Stimulated activated CD8-positive, alpha-beta memory T cell treated with anti-CD3 and anti-CD28 coated beads, Interleukin-15, amount 100 ng/mL, for 24 hours (primary cell): ENCODE results near the gene PHF21A.
"Not testable (repeated sequence)": the region's sequence is repeated elsewhere in the genome, so short reads cannot be mapped to it uniquely, and the experiment has no call there.

Source experiments
- DNase-seq: peaks from one replicate; pipeline ENCODE4 v3.0.0-alpha.2; 2020; ENCODE audit warnings: low read depth

PHF21A gene

DNA sequence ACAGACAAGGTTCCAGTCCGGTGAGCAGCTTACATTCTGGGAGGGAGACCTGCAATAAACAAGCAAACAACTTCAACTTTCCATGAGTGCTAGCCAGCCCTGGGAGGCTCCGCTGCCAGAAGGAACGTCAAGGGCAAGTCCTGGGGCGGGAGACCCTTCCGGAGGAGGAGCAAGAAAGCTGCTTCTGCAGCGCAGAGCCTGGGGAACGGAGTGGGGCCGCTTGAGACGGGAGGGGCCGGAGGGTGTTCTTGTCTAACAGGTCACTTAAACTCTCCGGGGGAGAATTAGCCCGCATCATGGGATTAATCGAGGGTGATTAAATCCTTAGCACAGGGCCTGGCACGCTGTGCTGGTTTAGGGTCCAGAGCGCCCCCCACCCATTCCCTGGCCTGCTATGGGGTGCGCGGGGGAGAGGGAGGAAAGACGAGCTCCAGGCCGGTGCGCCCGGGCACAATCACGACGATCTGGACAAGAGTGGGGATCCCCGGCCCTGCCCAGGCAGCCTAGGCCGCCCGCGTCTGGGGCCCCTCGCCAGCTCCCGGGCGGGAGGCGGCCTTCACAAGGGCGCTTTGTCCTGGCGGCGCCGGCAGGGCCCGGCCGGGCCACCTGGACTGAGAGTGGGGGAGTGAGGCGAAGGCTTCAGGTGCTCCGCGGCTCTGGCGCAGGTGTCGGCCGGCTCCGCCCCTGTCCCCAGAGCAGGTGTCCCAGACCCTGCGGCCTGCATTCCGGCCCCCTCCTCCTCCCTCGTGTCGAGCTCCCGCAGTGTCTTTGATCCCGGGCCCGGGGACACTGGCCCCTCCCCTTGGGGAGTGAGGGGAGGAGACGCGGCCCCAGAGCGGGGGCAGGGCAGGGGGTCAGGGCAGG lies 199.5 kb downstream of the PHF21A start:
- DNase-seq = no peak

DNA sequence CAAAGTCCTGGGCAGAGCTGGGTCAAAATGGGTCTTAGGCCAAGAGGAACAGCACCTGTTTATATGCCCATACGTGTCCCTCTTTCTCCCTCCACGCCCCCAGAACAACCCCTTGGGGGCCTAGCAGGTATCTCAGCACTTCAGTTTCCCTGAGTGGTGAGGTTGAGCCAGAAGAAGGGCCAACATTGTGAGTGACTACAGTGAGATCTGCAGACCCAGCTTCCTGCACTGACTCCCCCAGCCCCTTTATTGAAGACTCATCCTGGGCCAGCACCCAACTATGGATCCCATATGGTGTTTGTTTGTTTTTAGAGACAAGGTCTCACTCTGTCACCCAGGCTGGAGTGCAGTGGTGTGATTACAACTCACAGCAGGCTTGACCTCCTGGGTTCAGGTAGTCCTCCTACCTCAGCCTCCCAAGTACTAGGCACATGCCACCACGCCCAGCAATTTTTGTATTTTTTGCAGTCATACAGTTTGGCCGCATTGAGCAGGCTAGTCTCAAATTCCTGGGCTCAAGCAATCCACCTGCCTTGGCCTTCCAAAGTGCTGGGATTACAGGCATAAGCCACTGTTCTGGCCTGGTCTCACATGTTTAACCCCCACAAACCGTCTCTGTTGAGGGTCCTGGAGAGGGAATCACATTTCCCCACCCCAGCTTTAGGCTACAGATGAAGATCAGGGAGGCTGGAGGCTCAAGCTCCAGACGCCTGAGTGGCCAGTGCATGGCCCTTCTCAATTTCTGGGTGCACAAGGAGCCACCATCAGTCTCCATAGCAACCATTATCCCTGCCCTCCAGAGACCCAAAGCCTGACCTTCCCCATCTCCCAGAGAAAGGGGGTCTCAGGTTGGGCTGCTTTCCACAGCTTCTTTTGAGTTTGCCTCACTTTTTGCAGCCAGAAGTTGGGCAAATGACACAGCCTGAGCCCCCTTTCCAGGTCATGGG lies 200.4 kb downstream of the PHF21A start:
- no peak for DNase-seq

DNA sequence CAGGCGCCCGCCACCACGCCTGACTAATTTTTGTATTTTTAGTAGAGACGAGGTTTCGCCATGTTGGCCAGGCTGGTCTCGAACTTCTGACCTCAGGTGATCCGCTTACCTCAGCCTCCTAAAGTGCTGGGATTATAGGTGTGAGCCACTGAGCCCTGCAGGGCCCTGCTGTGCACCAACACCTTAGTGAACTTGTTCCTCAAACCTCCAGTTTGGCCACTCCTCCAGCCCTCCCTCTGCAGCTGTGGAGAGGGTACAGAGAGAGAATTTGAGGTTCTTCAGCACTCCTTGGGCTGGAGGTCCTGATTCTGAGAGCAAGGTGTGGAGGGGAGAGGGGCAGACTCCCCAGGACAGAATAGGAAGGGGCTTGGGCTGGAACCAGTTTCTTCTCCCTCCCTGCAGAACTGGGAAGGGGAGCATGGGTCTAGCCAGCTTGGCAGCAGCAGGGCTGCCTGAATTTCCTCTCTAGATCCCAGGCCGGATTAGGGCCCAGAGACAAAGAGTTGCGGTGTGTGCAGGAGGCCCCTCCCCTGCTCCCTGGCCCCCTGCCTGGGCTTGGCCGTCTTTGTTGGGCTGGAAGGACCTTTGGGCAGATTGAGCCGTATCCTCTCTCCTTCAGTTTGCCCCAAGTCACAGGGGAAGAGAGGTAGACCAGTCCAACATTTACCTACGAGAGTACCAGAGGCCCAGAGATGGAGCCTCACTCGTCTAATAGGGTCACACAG lies 201.3 kb downstream of the PHF21A start:
- DNase-seq = no peak

DNA sequence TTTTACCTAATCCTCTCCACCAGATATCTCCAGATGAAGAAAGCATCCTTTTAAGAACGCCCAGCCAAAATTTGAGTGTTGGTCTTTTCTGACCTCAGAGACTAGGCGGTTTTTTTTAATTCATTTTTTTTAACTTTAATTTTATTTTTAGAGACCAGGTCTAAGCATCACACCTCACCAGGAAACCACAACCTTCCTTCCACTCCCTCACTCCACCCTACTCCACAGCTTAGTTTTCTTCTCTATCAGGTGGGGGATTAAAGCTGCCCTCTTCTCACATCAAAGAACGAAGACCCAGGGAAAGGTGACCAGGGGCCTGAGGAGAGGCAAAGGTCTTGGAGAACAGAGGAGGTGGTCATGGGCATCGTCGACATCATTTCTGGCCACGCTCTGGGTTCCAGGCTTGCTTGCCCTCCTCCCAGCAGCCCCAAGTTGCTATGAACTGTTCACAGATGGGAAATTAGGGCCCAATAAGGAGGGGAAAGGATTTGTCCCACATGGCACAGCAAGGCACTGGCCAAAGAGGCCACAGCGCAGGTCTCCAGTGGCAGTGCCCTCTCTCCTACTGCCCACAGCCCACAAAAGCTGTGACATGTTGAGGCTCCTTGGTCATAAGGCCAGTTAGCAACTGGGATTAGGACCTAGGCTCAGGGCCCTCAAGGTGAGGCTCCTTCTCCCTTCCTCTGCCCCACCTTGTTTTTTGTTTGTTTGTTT lies 202.1 kb downstream of the PHF21A start:
- no peak for DNase-seq

DNA sequence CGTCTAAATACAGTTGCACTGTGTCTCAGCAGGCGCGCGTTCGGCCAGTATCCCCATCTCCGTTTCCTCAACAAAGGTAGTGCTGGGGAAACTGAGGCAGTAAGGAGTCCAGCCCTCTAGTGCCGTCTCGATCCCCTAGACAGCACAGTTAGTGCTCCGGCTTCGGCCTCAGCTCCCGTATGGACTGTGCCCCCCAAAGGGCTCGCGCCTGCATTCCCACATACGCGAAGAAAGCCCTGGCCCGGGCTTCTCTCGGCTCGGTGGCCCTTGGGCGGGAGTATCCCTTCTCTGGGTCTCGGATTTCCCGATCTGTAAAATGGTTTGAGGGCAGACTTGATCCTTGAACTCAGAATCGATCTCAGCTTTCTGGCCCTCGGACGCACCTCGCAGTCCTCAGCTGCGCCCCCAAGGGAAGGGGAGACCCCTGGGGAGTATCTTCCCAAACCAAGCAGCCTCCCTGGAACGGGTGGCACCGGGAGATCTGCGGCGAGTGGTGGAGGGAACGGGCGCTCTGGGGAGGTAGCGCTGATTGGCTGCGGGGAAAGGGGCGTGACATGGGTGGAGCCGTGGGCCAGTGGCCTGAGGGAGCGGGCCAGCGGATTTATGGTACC lies 202.8 kb downstream of the PHF21A start:
- DNase-seq = no peak

DNA sequence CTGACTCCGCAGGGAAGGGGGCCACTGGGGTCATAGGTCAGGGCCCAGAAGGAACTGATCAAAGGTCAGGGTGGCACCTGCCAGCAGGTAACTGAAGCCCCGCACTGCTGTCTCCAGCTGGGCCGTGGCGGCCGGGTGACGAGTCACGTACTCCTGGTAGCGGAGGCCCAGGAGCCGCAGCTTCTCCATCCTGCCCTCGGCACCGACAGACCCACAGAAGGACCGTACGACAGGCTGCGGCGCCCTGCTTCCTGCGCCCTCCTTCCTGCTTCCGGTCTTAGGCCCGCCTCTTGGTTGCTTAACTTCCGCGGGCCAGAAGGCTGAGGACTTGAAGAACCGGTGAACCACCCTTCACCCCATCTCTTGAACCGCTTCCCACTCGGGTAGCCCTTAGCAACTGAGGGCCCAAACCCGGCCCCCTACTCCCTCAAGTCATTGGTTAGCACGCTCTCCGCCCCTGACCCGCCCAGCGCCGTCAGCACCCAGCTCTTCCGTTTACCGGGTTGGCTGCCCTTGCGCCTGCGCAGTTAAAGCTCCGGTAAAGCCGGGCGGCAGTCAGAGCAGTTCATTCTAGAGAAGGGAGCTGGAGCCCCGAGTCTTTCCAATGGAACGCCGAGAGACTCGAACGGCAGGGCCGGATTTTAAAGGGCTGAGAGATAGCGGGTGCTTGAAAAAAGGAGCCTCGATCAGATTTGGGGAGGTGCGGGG lies 203.5 kb downstream of the PHF21A start, which contains the start of gene PEX16:
Gene PEX16 (minus strand): TSS at position 255 of the 708 bp plus-strand sequence. CDS start 66 bp downstream, at position 189.
- peak; percentile 82 for DNase-seq

DNA sequence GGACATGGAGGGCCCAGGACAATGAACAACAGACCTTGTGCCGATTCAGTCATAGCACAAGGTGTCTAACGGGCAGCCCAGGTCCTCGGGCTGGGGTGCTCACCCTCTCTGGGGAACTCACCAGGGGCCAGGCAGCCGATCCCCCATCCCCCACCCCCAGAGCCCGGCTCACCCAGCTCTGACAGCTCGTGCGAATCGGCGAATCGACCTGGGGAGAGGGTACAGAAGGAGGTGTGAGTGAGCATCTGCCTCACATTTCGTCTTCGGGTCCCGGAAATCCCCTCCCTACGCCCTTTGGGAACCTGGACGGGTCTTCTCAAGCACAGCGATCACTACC lies 204.0 kb downstream of the PHF21A start:
- DNase-seq = no peak

DNA sequence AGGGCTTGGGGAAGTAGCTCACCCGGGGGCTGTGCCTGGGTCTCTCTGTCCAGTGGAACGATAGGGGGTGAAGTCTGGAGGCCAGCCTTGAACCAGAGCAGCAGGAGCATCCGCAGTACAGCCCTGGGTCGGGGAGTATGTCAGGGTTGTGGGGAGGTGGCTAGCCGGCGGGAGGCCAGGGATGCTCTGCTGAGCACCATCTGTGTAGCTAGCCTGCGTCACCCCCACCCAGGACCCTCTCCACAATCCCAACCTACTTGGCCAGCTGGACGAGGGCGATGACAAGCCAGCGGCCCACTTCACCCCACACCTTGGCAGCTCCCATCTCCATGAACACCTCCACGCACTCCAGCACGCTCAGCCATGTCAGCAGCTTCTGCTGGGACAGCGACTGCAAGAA lies 205.8 kb downstream of the PHF21A start:
- no peak for DNase-seq

DNA sequence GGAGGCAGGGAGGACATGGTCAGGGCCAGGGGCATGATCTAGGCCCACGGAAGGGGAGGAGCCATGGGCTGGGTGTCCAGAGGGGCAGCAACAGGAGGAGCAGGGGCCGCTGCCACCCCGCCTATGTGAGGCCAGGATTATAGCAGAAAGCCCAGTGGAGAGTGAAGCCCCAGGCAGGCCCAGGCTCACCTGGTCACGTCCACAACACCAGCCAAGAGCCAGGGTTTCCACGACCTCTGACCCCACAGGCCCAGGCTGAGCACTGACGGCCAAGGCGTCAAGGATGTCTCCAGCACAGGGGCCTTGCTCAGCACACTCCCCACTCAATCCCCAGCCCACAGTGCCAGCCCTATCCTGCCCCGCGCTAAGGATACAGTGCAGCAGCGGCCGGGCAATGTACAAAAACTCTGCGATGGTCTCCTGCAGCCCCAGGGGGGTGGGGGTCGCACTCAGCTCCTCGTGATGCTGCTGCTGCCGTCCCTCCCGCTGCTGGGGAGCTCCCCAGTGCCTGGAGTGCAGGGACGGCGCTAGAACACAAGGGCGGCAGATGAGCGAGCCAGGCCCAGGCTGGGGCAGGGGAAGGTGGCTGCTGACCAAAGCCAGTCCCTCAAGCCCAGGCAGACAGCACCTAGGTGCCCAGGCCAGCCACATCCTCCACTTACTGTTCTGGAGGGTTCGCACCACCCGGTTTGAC lies 207.2 kb downstream of the PHF21A start:
- no peak for DNase-seq

DNA sequence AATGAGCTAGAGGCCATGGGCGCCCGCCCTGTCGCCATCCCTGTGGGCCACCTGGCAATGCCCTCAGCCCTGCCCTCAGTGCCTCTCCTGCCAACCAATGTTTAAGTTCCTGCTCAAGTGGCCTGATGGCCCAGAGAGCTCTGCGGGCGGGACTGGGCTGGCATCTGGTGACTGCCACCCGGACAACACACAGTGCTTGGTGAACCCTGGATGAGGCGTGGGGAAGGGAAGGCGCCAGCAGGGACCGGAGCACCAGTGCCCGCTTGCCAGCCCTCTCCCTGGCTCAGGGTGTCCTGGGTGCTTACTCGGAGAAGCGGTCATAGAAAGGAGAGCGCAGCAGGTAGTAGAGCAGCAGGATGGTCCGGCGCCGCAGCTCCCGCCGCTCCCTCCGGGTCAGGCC lies 207.7 kb downstream of the PHF21A start:
- no peak for DNase-seq

DNA sequence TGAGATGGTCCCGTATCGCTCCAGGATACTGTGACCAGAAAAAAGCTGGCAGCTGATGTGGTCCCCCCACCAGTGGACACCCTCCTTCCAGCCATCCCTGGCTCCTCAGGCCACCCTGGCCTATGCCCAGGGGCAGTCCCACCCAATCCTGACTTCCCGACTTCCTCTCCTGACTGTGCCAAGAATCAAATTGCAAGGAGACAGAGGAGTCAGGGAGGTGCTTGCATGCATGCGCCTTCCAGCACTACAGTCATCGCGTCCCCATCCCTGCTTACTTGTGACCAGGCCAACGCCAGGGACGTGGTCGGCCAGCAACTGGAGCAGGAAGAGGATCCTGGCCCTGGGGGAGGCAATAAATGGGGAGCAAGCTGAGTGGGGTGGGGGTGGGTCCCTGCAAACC lies 210.6 kb downstream of the PHF21A start:
- no peak for DNase-seq

DNA sequence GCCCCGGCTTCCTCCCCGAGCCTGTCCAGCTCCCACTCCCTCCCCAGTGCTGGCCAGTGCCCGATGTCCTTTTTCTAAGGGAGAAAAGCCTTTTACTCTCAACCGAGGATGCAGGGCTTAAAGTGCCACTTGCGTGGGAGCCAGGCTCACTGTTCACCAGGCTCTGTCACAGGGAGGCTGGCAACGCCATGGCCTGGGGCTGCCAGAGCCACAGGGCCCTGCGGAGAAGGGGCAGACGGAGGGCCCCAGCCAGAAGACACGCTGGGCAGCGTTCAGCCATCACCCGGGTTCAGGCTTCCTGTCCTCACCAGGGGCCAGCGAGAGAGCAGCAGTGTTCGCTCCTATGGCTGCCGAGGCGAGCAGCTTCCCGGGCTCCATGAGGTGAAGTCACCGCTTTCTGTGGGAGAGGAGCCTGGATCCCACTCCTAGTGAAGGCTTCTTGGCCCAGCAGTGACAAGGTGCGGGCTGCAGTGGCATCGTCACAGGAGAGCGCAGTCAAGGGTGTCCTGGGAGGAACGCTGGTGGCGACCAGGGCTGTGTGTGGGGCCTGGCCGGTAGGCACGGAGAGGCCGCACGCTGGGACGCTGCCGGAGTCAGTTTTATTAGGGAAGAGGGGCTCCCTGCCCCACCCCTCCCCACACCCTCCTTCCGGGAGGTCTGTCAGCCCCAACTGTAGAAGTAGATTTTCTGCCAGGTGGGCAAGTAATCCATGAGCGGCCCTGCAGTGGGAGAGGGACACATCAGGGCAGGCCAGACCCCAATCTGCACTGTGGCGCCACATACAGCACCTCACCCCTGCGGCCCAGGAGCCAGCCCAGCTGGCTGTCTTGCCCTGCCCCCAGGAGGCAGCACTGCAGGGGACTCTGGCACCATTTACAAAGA lies 211.4 kb downstream of the PHF21A start:
- DNase-seq = no peak

DNA sequence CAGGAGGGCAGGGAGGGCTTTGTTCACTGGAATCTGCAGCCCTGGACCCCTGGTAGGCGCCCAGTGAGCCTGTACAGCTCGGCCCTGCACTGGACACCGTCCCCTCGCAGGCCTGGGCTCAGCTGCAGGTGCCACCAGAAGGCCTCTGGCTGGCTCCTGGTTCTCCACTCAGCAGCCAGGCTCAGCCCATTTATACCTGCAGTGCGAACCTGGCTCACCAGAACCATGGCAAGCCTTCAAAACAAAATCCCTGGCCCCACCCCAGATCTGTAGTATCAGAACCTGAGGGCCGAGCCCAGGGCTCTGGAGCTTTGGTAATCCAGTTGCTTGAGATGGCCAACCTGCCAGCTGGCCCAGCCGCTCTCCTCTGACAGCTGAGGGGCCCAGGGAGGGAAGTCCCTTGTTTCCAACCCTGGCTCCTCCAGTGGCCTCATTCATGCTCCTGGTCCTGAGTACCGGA lies 213.3 kb downstream of the PHF21A start:
- no peak for DNase-seq

DNA sequence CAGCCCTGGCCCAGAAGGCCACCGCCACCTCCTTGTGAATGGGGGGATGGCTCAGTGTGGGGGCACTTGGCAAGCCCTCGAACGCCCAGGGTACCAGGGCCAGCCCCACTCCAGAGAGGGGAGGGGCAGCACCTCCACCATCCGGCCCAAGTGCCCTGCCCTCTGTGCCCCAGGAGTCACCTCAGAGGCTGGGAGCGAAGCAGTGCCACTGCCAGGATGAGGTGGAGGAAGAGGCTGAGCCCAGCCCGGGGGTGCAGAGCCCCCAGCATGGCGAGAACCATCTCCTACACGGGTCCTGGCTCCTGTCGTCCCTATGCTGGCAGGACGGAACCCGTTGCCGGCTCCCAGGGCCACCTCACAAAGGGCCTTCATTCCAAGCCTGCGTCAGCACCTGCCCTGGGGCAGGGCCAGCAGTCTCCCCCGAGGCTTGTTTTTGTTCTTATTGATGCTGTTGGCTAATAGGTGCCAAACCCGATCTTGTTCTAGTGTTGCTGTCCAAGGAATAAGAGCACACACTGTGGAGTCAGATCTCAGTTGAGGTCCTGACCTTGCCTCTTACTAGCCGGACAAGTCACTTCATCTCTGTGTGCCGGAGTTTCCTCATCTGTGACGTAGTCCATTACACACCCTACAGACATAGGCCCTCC lies 214.2 kb downstream of the PHF21A start, which contains the start of gene FREY1:
Gene FREY1 (minus strand): TSS at position 307 of the 647 bp plus-strand sequence. CDS start 26 bp downstream, at position 281.
- DNase-seq = no peak

DNA sequence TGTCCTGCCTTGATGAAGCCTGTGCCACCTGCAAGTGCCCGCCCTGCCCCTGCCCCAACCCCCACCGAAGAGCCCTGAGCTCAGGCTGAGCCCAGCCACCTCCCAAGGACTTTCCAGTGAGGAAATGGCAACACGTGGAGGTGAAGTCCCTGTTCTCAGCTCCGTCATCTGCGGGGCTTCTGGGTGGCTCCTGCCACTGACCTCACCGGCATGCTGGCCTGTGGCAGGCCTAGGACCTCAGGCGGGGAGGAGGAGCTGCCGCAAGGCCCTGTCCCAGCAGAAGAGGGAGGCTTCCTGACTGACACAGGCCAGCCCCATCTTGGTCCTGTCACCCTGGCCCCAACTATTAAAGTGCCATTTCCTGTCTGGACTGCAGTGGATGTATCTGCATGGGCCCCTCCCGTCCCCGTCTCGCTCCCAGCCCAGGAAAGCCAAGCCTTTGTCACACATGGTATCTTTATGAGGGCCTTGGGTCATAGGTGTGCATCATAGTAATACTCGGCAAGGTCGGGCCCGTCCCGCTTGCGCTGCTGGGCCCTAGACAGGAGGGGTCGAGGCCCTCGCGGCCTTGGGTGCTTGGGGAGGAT lies 215.1 kb downstream of the PHF21A start:
- no peak for DNase-seq

DNA sequence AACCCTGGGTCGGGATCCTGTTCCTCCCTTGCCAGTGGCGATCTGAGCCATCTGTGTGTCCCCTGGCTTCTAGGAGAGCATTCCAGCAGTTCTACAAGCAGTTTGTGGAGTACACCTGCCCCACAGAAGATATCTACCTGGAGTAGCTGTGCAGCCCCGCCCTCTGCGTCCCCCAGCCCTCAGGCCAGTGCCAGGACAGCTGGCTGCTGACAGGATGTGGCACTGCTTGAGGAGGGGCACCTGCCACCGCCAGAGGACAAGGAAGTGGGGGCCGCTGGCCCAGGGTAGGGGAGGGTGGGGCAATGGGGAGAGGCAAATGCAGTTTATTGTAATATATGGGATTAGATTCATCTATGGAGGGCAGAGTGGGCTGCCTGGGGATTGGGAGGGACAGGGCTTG lies 215.7 kb downstream of the PHF21A start:
- not testable (repeated sequence) for DNase-seq

DNA sequence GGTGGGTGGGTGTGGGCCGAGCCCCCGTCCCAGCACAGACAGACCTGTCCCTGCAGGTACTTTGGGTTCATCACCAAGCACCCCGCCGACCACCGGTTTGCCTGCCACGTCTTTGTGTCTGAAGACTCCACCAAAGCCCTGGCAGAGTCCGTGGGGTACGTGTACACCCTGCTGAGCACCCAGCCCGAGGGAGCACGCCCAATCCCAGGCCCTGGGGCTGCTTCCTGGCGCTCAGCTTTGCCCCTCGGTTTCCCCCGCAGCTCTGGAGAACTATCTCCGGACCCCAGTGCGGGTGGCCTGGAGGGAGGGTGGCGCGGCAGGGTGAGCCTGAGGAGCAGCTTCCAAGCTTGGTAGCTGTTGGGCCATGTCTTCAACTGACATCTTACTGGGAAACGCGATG lies 216.2 kb downstream of the PHF21A start:
- DNase-seq = no peak
